Measurements from ENCODE around the gene GDF15. TPM values are rescaled to one million over a fixed set of nuclear protein-coding genes. Genes with fewer than 3 reads are reported as not detected.

Gene GDF15
- total and polyA plus RNA-seq, 2 donors (not counting 1 experiment from before 2014, with no cell fraction given), result 0.19 TPM; not detected in 1

GRCh38 chr19:18340190-18340989 lies 45.6 kb upstream of the GDF15 start, which contains the start of gene PGPEP1:
TSS of gene PGPEP1 (plus strand) at chr19:18340598. CDS start at chr19:18340682, 84 bp downstream.
- H3K4me2 ChIP-seq (replicated peaks; ENCODE audit: low read depth, low read length, poor library complexity, severe bottlenecking), result peak within 1 kb of the TSS; percentile 89
- peaks cover 13 to 18% of the 10 kb centered on the region in 2 donors for H3K4me1 ChIP-seq (ENCODE audit: control insufficient read depth in 2 of 2, insufficient read depth in 2 of 2, low read length in 2 of 2)
- no peaks in the 10 kb centered on the region for H3K27me3 ChIP-seq (replicated peaks in 1 of 4; ENCODE audit: control extremely low read depth in 1 of 4, control insufficient read depth in 3 of 4, insufficient read depth in 4 of 4, low read length in 3 of 4)
- peak within 1 kb of the TSS; percentile 73 for H3K27ac Mint-ChIP-seq
- H2AFZ ChIP-seq (ENCODE audit: insufficient read depth, low read depth, low read length, poor library complexity, severe bottlenecking), result peak within 1 kb of the TSS; percentile 91
- H3K9ac ChIP-seq (ENCODE audit: low read length), result peak within 1 kb of the TSS; percentile 88
- WGBS (ENCODE audit: insufficient coverage), result 4% methylated on average over 69 of the region's 69 CpGs
- H3K9me3 Mint-ChIP-seq (ENCODE audit: insufficient read depth), result no peaks in the 10 kb centered on the region
- peak within 1 kb of the TSS; percentile 41 to 88 (median 81) for H3K4me3 ChIP-seq (ENCODE audit: control extremely low read depth in 1 of 5, extremely low read depth in 1 of 5, insufficient read depth in 1 of 5, low read depth in 2 of 5, low read length in 4 of 5)
- H3K4me1 Mint-ChIP-seq, result peaks cover 13% of the 10 kb centered on the region
- no peak for TF ChIP-seq CTCF (IDR thresholded peaks at IDR 0.05)
- TF ChIP-seq EZH2 (IDR thresholded peaks at IDR 0.05; ENCODE audit: borderline replicate concordance, insufficient read depth, low read depth, low read length, poor library complexity, severe bottlenecking), result no peak
- peaks cover 3% of the 10 kb centered on the region for H3K79me2 ChIP-seq (ENCODE audit: control insufficient read depth, insufficient read depth, low read length)
- H3K36me3 ChIP-seq (replicated peaks in 1 of 2; ENCODE audit: control extremely low read depth in 1 of 2, control insufficient read depth in 1 of 2, extremely low read depth in 1 of 2, insufficient read depth in 2 of 2, low read length in 1 of 2), result no peaks in the 10 kb centered on the region
- ChIA-PET POLR2A (interaction anchor here (0.6 kb wide), 1 partner anchor 13 kb away, joined by 3 read pairs; no protein-coding TSS in a partner anchor), CTCF (interaction anchor here (0.7 to 2.1 kb wide), 8 partner anchors 9 to 88 kb away, joined by 3 to 14 read pairs (median 6); partner anchors contain the start of gene SSBP4)
- intact Hi-C loops (cut with micrococcal nuclease), result loop anchor here (2.0 kb wide), 1 partner anchor 18 kb away; the partner anchor contains the start of gene LSM4
- DNase-seq, result peak; percentile 81
- H3K27me3 Mint-ChIP-seq, result peaks cover 3% of the 10 kb centered on the region
- peaks cover 12% of the 10 kb centered on the region for H4K20me1 ChIP-seq (ENCODE audit: control insufficient read depth, insufficient read depth, low read length, poor library complexity, severe bottlenecking)
- peak; percentile 66 for ATAC-seq (ENCODE audit: low read depth)
- H3K9me3 ChIP-seq (ENCODE audit: control extremely low read depth in 1 of 3, control insufficient read depth in 2 of 3, insufficient read depth in 1 of 3, low read length in 2 of 3), result no peaks in the 10 kb centered on the region
- H3K27ac ChIP-seq (ENCODE audit: low read length in 2 of 2), result peak within 1 kb of the TSS; percentile 52 to 70
- peak within 1 kb of the TSS; percentile 79 for H3K4me3 Mint-ChIP-seq
